ENCODE data around the gene VGLL4.
"Not testable (repeated sequence)": the region's sequence is repeated elsewhere in the genome, so short reads cannot be mapped to it uniquely, and the experiment has no call there.

The VGLL4 gene

DNA sequence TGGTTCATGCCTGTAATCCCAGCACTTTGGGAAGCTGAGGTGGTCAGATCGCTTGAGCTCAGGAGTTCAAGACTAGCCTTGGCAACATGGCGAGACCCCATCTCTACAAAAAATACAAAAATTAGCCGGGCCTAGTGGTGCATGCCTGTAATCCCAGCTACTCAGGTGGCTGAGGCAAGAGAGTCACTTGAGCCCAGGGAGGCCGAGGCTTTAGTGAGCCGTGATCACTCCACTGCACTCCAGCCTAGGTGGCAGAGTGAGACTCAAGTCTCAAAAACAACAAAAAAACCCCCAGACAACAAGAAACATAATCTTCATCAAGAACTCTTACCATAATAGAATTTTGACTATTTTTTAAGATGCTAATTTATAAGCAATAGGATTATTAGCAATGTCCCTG, 117.6 kb downstream of the VGLL4 start:
- DNase-seq: not testable (repeated sequence)

DNA sequence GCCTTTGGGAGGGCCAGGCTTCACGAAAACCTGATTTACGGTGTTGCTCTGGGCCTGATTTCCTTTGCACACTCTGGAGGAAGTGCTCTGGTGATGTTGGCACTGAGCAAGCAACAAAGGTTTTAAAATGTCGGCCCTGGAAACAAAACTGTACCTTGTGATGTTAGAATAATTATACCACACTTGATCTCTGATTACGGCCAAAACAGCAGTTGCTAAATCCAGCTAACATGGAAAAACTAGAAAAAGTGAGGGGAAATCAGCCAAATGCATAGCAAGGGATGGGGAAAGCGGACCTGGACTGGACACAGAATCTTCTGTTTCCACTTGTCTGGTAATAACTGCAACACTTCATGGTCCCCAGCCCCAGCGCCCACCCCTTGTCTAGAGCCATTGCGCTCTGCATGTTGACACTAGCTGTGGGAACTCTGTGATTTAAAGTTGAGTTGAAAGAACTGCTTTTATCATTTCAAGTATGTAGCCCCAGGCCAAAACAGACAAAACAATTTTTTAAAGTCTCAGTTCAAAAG, 120.1 kb downstream of the VGLL4 start:
- DNase-seq: no peak

DNA sequence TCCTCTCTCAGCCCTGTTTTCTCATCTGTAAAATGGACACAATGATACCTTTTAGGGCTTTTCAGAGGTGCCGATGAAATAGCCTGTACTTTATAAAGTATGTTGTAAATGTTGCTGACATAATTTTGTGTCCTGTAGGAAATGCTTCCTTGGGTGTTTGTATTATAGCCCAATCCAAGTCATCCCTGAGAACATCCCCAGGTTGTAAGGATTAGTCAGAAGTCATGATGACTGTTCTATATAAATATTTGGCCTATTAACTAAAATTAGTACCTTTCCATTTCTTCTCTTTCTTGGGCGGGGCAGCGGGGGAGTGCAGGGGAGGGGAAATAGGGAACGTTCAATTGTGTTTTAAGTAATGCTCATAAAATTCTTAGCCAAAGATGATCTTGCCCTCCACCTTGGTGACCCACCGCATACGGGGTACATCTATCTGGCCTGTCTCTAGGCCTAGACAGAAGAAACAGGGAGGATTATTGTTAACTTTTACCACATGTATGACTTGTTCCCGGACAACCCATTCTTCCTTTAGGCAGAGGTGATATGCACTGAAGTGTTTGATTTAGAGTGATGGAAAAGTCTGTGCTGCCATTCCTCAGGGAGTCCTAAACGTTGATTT, 120.7 kb downstream of the VGLL4 start:
- no peak for DNase-seq

DNA sequence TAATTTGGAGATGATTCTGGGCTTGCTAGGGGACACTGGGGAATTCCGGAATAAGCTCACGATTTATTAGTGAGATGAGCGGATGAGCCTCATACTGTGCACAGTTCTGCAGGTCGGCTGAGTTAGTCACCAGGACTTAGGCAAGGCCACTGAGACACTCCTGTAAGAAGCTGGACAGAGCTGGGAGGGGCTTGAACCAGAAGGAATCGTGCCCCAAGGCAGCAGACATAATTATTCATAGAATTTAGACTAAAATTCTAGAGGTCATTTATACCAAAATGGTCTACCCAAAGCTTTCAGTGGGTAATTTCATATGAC, 121.4 kb downstream of the VGLL4 start:
- no peak for DNase-seq

DNA sequence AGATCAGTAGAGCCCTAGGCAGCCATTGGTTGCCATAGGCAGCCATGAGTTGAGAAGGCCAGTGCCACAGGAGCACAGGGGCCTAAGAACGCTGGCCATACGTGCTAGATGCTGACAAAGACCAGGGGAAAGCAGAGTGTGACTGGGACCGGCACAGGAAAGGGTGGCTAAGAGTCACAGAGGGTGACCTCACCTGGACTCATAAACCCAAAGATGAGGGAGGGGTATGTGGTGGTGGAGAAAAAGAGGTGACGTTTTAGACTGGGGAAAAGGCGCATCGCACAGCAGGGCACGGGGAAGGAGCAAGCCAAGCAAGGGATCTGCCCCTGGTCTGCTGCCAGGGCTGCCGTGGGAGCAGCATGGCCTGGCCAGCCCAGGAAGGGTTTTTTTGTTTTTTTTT, 122.5 kb downstream of the VGLL4 start:
- no peak for DNase-seq

DNA sequence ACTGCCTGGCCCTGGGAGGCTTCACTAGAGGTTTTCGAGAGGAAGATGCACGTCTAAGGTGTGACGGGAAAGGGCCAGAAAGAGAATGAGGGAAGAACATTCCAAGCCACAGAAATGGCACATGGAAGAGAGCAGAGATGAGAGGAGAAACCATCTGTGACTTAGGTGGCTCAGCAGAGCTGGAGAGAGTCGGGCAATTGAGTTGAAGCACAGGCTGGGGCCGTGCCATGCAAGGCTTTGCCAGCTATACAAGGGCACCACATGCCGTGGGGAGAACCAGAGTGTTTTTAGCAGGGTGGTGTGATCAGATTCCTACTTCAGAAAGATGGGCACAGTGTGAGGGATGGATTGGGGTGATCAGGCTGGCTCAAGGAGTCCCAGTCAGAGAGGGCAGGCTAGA, 126.1 kb downstream of the VGLL4 start:
- DNase-seq: no peak

DNA sequence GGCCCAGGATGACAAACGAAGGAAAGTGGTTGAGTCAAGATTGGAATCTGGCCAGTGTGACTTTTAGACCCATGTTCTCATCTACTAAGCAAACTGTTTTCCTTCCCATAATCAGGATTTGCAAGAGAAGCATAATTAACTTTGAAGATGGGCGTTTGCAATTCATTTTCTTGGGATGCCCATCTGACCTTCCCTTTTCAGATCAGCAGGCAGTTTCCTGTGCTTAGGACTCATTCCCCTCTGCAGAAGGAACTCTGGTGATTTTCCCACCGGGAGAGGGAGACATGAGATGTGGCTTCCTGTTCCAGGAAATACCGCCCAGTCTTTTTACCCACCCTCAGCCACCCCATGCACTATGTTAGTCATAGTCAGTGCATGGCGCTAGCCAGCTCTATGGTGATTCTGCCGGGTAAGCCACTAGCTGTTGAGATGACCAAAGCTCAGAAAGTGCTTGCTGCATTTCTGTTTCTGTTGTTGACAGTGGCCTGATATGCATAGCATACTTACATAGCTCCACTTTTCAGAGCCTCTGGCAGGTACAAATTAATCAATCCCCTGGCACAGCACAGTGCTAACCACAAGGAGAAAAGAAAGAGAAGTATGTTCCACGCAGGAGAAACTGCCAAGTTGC, 129.4 kb downstream of the VGLL4 start:
- no peak for DNase-seq

DNA sequence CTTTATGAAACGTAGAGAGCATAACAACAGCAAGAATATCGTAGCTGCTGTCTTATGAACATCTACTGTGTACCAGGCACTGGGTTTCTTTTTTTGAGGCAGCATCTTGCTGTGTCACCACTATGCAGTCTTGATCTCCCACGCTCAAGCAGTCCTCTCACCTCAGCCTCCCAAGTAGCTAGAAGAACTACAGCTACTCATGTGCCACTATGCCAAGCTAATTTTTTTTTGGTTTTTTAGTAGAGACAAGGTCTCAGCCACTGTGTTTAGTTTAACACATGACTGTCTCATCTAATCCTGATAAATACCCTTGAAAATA, 129.9 kb downstream of the VGLL4 start:
- DNase-seq: no peak

DNA sequence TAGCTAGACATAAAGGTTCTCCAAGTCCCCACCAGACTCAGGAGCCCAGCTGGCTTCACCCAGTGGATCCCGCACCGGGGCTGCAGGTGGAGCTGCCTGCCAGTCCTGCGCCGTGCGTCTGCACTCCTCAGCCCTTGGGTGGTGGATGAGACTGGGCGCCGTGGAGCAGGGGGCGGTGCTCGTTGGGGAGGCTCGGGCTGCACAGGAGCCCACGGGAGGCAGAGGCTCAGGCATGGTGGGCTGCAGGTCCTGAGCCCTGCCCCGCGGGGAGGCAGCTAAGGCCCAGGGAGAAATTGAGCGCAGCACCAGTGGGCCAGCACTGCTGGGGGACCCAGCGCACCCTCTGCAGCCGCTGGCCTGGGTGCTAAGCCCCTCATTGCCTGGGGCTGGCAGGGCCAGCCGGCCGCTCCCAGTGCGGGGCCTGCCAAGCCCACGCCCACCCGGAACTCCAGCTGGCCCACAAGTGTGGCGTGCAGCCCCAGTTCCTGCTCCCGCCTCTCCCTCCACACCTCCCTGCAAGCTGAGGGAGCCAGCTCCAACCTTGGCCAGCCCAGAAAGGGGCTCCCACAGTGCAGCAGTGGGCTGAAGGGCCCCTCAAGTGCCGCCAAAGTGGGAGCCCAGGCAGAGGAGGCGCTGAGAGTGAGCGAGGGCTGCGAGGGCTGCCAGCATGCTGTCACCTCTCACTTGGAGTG, 130.4 kb downstream of the VGLL4 start:
- DNase-seq: not testable (repeated sequence)

DNA sequence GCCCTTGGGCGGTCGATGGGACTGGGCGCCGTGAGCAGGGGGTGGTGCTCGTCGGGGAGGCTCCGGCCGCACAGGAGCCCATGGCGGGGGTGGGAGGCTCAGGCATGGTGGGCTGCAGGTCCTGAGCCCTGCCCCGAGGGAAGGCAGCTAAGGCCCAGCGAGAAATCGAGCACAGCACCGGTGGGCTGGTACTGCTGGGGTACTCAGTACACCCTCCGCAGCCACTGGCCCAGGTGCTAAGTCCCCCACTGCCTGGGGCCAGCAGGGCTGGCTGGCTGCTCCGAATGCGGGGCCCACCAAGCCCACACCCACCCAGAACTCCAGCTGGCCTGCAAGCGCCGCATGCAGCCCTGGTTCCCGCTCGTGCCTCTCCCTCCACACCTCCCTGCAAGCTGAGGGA, 132.1 kb downstream of the VGLL4 start:
- DNase-seq: not testable (repeated sequence)

DNA sequence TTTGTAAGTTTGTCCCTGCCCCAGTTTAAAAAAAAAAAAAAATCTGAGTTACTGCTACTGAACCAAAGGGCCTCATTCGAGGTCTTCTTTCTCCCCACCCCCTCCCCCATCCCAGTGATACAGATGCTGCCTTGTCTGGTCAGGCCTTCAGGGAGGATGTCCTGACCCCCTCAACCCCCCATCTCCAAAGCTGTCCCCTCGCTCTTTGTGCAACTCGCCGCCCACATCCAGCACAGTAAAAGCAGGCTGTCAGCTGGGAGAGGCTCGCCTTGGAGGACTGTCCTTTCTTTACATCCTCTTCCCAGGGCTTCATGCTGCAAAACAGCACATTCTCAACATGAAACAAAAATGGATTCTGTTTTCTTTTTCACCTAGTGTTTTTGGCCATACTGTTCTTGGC, 133.4 kb downstream of the VGLL4 start:
- DNase-seq: no peak

DNA sequence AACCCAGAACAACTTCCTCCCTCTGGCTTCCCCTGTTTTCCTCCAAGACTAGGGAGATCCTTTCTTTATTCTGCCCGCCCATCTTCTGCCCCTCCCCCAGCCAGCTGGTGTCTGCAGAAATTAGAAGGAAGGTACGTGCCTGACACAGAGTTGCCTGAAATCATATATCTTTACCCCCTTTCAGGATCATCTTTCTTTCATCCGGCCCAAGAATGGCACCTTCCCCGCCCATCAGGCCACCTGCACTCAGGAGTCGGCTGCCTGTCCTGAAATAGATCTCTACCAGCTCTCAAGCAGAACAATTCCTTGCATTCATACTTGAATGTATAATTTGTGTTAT, 133.7 kb downstream of the VGLL4 start:
- DNase-seq: no peak

DNA sequence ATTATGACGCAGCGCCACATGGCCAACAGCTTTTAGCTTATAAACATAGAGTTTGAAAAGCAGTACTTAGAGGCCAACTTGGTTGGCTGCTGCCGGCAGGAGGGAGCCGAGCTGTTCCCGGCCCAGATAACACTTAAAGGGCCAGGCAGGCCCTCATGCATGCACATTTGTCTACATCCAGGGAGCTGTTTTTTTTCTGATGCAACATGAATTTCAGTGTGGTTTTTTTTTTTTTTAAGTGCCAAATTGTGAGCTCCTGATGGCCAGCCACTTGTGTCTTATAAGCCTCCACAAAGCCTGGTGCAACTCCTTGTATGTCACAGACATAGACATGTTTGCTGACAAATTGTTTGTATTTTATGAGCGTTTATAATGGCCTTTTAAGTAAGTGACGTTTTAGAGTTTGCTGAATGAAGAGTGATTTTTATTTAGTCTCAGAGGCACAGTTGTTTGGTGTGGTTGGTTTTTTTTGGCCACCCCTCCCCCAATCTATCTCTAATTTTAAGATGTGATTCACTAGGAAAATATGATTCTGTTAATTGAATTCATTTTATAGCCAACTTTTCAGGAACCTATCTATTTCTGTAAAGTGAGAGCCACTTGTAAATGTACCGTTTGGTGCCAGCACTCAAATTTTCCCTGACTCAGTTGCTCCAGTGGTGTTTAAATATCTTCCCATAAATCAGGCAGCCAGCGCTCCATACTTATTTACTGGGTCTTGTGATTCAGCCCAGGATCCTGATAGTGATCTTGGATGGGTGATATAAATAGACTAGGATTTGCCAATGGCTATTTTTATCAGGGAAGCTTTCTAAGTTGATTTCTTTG, 134.3 kb downstream of the VGLL4 start:
- DNase-seq: no peak

DNA sequence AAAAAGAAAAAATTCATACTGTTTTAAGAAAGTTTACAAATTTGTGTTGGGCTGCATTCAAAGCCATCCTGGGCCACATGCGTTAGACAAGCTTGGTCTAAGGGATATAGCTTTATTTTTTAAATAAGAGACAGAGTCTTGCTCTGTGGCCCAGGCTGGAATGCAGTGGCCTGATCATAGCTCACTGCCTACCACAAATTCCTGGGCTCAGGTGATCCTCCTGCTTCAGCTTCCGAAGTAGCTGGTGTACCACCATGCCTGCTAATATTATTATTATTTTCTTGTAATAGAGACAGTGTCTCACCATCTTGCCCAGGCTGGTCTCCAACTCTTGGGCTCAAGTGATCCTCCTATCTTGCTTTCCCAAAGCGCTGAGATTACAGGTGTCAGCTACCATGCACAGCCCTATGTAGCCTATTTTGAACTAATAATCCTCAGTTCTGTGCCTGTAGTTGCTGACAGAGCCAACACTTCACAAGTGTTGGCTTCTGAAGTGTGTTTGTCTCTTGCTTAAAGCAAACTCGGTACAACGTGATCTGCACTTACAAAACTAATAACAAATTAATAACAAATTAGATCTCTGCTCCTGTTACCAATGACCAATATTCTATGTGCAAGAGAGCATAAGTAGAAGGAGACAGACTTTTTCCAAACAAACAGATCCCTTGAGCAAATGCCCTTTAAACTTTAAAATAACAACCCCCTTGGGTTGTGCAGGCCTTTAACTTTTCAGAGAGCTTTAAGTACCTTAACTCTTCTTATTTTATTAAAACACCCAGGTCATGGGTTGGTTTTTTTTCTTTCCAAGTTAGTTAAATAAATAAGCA, 135.2 kb downstream of the VGLL4 start:
- DNase-seq: no peak

DNA sequence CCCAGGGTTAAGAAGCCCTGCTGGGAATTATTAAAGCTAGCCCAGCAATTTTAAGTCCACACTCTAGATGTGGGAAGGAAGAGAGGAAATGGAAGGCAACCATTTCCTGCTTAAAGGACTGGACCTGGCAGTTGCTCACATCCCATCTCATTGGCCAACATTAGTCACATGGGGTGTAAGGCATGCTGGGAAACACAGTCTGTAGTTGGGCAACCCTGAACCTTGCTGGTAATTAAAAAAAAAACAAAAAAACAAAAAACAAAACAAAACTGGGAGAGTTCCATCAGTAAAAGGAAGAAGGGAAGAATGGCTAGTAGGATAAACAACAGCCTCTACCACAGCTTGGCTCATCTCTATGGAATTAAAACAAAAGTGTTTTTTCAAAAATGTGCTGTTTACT, 136.0 kb downstream of the VGLL4 start:
- DNase-seq: no peak
